CD4-positive, alpha-beta T cell treated with Interleukin-15 for 4 hours (primary cell): ENCODE data around the gene ATP23.

Source experiments
- DNase-seq: peaks from one replicate; pipeline ENCODE4 v3.0.0-alpha.2; 2020; ENCODE audit warnings: low spot score

The ATP23 gene

GRCh38 chr12:57908511-57908910 is 32.9 kb upstream of the ATP23 start:
- no peak for DNase-seq

GRCh38 chr12:57909056-57909455 is 32.3 kb upstream of the ATP23 start:
- no peak for DNase-seq

DNA sequence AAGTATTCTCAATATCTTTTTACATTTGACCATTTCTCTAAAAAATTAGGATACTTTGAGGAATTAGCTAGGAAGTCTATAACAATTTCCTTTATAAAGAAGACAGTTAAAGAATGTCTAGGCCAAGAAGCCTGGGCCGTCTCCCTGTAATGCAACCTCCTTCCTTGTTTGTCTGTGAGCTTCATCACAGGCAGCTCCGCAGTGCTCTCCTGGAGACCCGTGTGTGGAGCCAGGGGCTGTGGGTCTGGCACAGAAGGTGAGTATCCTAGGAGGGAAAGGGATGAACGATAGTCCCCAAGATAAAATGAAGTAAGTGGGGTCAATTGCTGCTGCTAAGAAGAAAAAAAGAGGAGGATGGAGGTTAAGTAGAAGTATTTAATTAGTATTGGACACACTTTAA is 31.8 kb upstream of the ATP23 start:
- no peak for DNase-seq

GRCh38 chr12:57918147-57918546 is 23.2 kb upstream of the ATP23 start:
- DNase-seq: no peak

- DNase-seq: no peak
Observed at GRCh38 chr12:57927086-57927485, 14.3 kb upstream of the ATP23 start.

- no peak for DNase-seq
Observed at GRCh38 chr12:57929092-57929830, 12.1 kb upstream of the ATP23 start.

DNA sequence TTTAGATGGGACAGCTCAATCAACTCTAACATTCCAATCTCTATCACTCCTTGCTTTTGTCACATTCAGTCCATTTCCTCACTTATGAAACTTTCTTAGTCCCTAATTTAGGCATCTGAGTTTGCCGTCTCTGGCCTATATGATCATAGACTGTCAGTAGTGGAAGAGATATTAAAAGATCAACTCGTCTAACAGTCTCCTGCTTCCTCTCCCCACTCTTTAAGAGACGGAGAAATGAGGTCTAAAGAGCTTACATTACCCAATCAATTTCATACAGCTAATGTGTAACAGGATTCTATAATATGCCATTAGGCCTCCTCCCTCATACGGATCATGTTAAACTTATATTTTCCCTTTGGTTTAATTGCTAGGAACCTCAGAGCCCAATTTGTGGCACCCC is 6.5 kb upstream of the ATP23 start:
- DNase-seq: no peak

DNA sequence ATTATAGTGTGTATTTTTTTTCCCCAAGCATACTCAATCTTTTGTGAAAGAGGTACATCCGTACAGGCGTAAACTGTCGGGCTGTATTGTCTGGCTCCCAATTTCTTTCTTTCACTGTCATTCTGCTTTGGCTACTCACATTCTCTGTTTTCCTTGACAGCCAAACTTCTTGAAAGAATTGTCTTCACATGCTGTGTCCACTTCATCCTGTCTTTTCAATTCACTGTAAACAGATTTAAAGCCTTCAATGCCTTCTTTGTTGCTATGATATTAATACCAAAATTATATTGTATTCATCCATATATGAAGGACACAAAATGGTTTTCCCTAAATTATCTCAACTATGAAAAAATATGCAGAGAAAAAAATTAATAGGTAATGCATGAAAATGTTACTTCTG is 6.0 kb upstream of the ATP23 start:
- DNase-seq: no peak

GRCh38 chr12:57935839-57936512 is 5.4 kb upstream of the ATP23 start:
- DNase-seq: peak; percentile 92

- DNase-seq: no peak
Observed at GRCh38 chr12:57936513-57936883, 4.9 kb upstream of the ATP23 start.

DNA sequence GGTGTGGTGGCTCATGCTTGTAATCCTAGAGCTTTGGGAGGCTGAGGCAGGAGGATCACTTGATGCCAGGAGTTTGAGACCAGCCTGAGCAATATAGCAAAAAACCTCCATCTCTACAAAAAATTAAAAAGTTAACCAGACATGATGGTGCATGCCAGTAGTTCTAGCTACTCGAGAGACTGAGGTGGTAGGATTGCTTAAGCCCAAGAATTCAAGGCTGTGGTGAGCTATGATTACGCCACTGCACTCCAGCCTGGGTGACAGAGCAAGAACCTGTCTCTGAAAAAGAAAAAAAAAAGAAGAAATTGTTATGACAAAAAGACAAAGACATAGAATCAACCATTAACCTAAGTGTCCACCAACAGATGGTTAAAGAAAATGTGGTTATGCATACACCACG is 2.1 kb upstream of the ATP23 start:
- no peak for DNase-seq

- peak; percentile 9 for DNase-seq
Observed at GRCh38 chr12:57940052-57940914, 1.1 kb upstream of the ATP23 start.

DNA sequence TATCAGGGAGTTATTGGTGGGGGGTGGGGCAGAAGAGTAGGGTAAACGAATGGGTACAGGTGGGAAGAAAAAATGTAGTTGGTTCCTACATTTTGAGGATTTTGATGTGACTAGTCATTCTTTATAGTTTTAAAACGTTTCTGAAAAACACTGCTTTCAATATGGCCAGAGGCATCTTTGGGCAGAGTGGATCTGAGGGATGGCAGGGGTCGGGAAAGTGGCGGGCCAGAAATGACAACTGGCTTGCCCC is 527 bp upstream of the ATP23 start:
- DNase-seq: no peak

DNA sequence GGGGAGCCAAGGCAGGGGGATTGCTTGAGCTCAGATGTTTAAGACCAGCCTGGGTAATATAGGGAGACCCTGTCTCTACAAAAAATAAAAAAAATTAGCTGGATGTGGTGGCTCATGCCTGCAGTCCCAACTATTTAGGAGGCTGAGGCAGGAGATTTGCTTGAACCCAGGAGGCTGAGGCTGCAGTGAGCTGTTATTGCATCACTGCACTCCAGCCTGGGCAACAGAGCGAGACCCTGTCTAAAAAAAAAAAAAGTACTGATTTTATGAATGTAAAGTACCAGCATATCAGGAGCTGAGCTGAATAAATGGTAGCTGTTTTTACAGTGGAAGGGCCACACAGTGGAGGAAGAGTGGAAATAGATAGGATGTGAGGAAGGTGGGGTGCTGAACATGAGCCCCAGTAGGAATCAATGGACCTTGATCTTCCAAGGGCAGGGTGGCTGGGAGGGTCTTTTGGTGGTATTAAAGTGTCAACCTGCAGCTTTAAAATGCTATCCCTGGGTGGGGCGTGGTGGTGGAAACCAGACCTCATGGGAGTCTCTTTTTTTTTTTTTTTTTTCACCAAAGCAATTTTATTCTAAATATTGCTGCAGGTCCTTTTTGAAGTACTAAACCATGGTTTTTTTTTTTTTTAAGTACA is 2.2 kb downstream of the ATP23 start:
- DNase-seq: no peak

DNA sequence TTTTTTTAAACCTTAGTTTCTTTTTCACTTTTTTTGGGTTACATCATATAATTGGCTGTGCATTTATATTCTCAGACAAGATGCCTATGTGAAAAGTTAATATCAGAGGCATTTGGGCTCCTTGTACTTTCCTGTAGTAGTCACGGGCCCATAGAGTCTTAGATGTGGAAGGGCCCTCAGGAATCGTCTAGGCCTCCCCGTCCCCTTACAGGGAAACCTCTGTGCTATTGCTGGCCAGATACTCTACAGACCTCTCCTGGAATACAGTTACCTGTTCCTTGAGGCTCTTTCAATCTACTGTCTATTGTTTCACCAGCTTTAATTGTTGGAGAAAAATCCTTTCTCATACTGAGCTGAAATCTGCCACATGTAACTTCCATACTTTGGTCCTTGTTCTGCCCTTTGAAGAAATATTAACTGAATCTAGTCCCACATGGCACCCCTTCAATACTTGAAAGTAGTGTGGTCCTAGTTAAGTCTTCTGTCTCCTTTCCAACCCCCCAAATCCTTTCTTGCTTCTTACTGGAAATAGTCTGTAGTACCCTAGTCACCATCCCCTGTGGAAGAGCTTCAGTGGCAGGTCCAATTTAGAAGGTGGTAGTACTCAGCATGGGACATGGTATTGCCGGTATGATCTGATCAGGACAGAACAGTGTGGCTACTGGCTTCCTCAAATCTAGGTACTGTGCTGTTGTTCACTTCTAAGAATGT is 3.1 kb downstream of the ATP23 start:
- DNase-seq: no peak

- no peak for DNase-seq
Observed at GRCh38 chr12:57952766-57953165, 11.4 kb downstream of the ATP23 start.

- DNase-seq: no peak
Observed at GRCh38 chr12:57954768-57955167, 13.4 kb downstream of the ATP23 start.

- DNase-seq: no peak
Observed at GRCh38 chr12:57958061-57958657, 16.8 kb downstream of the ATP23 start.

- no peak for DNase-seq
Observed at GRCh38 chr12:57964421-57964820, 23.1 kb downstream of the ATP23 start.

DNA sequence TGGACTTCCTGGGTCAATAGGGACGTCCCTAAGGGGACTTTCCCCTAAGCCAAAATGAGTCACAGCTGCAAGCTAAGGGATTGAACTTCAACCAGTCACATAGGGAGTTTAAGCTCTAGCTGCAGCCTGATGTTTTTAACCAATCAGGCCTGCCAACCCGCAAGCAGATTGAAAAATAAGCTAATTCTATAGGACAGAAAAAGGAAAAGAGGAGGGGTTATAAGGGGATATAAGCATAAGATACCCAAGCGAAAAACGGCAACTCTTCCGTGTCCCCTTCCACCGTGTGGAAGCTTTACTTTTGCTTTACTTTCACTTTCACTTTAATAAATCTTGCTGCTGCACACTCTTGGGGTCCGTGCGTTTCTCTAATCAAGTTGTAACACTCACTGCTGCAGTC is 24.4 kb downstream of the ATP23 start:
- DNase-seq: no peak

DNA sequence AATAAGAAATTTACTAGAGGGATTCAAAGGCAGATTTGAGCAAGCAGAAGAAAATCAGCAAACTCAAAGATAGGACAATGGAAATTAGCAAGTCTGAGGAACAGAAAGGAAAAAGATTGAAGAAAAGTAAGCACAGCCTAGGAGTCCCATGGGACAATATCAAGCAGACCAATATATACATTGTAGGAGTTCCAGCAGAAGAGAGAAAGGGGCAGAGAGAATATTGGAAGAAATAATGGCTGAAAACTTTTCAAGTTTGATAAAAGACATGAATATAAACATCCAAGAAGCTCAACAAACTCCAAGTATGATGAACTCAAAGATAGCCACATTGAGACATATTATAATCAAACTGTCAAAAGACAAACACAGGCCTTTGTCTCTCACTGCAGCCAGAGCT is 25.2 kb downstream of the ATP23 start:
- no peak for DNase-seq
